DND-41 (cell line): ENCODE results near the gene ZNF800.

Experiments
- ATAC-seq: fragments of 200-7000 bp; cut with Tn5 transposase; 3 replicates; pipeline ENCODE4 v1.9.1; 2021; ENCODE audit warnings: low read depth; ENCODE audit not compliant: insufficient read depth
- DNase-seq: peaks from one replicate; pipeline ENCODE4 v3.0.0-alpha.2; 2020
- H2AFZ ChIP-seq: 2 replicates; pipeline ENCODE4 v1.6.0; 2012; ENCODE audit warnings: low read depth, low read length
- H3K27ac ChIP-seq: 2 replicates; pipeline ENCODE4 v1.5.1; 2012; ENCODE audit warnings: low read length, inconsistent platforms
- H3K27me3 ChIP-seq: fragments of 200-600 bp; sonication (generic); 2 replicates; pipeline ENCODE4 v1.6.0; 2012; ENCODE audit warnings: low read length, mild to moderate bottlenecking, inconsistent platforms; ENCODE audit not compliant: insufficient read depth, poor library complexity
- H3K36me3 ChIP-seq: 2 replicates; pipeline ENCODE4 v1.5.1; 2012; ENCODE audit warnings: low read length, inconsistent platforms; ENCODE audit not compliant: insufficient read depth
- H3K4me1 ChIP-seq: 2 replicates; pipeline ENCODE4 v1.5.1; 2012; ENCODE audit warnings: mild to moderate bottlenecking, low read length; ENCODE audit not compliant: insufficient read depth
- H3K4me2 ChIP-seq: 2 replicates; pipeline ENCODE4 v1.6.0; 2012; ENCODE audit warnings: mild to moderate bottlenecking, moderate library complexity, low read length, inconsistent platforms; ENCODE audit not compliant: insufficient read depth
- H3K4me3 ChIP-seq, 2 experiments: fragments of 200-600 bp in 1 of 2; shearing (Covaris generic) in 1 of 2; 2 replicates each; pipeline ENCODE4 v1.5.1; 2012 to 2016; ENCODE audit warnings: inconsistent platforms in 2 of 2, low read length in 2 of 2, mild to moderate bottlenecking in 2 of 2, low read depth in 1 of 2, moderate library complexity in 1 of 2
- H3K79me2 ChIP-seq: 2 replicates; pipeline ENCODE4 v1.6.0; 2012; ENCODE audit warnings: low read length, inconsistent platforms; ENCODE audit not compliant: insufficient read depth
- H3K9ac ChIP-seq: 2 replicates; pipeline ENCODE4 v1.6.0; 2012; ENCODE audit warnings: low read depth, mild to moderate bottlenecking, inconsistent platforms, low read length, moderate library complexity
- H3K9me3 ChIP-seq: 2 replicates; pipeline ENCODE4 v1.5.1; 2012; ENCODE audit warnings: low read length, moderate library complexity, mild to moderate bottlenecking, inconsistent platforms; ENCODE audit not compliant: insufficient read depth, severe bottlenecking
- H4K20me1 ChIP-seq: 2 replicates; pipeline ENCODE4 v1.6.0; 2012; ENCODE audit warnings: low read length; ENCODE audit not compliant: insufficient read depth
- EZH2 ChIP-seq: IDR thresholded peaks from 3 replicates; pipeline ENCODE4 v1.6.1; 2012; ENCODE audit warnings: borderline replicate concordance, low read depth, mild to moderate bottlenecking, moderate library complexity, low read length, inconsistent platforms; ENCODE audit not compliant: severe bottlenecking
- TF ChIP-seq, protein P1 (sequence below): IDR thresholded peaks from 2 replicates; pipeline ENCODE4 v1.5.1; 2012; ENCODE audit warnings: borderline replicate concordance, low read length, moderate library complexity, mild to moderate bottlenecking; ENCODE audit not compliant: poor library complexity, severe bottlenecking; ENCODE audit errors: extremely low read depth

ZNF800 gene, protein sequence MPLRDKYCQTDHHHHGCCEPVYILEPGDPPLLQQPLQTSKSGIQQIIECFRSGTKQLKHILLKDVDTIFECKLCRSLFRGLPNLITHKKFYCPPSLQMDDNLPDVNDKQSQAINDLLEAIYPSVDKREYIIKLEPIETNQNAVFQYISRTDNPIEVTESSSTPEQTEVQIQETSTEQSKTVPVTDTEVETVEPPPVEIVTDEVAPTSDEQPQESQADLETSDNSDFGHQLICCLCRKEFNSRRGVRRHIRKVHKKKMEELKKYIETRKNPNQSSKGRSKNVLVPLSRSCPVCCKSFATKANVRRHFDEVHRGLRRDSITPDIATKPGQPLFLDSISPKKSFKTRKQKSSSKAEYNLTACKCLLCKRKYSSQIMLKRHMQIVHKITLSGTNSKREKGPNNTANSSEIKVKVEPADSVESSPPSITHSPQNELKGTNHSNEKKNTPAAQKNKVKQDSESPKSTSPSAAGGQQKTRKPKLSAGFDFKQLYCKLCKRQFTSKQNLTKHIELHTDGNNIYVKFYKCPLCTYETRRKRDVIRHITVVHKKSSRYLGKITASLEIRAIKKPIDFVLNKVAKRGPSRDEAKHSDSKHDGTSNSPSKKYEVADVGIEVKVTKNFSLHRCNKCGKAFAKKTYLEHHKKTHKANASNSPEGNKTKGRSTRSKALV

DNA sequence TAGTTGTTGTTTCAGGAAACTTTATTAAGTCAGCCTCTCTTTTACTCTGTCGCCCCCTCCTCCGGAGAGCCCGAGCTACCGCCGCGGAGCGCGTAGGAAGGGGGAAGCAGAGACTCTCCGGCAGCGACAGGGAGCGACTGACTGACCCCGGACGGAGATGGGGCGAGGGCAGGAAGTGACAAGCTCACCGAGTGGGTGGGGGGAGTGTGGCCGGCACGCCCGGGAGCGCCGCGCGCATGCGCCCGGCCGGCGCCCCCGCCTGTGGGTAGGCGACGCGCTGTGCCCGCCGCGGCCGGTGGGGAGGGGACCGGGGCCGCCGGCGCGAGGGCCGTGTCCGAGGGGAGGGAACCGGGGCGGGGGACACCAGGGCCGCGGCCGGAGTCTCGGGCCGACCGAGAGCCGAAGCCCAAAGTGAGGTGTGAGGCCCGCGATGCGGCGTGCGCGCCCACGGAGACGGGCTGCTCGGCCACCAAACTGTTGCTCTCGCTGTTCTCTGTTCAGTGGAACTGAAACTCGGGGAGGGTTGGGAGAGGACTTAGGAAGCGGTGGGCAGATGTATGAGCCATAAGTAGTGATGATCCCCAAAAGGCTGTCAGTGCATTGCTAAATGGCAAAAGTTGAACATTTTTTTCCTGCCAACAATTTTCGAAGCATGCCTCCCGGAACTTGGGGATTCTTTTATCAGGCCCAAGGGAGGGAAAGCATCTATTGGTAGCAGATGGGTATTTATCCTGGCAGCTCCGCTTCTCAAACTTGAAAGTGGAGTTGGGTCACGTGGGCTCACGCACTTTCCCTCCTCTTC, at the start of gene ZNF800:
TSS of gene ZNF800 (minus strand) at position 143 of the 802 bp plus-strand sequence. CDS start 1,151 bp downstream, outside the sequence.
- peaks cover 37% of the 10 kb centered on the region for H3K36me3 ChIP-seq
- peak within 1 kb of the TSS; percentile 81 for H3K4me2 ChIP-seq
- peak within 1 kb of the TSS; percentile 90 for H3K27ac ChIP-seq
- peak; percentile 83 for ATAC-seq
- peaks cover 51% of the 10 kb centered on the region for H3K79me2 ChIP-seq
- H3K9me3 ChIP-seq, result no peaks in the 10 kb centered on the region
- TF ChIP-seq, protein P1, sequence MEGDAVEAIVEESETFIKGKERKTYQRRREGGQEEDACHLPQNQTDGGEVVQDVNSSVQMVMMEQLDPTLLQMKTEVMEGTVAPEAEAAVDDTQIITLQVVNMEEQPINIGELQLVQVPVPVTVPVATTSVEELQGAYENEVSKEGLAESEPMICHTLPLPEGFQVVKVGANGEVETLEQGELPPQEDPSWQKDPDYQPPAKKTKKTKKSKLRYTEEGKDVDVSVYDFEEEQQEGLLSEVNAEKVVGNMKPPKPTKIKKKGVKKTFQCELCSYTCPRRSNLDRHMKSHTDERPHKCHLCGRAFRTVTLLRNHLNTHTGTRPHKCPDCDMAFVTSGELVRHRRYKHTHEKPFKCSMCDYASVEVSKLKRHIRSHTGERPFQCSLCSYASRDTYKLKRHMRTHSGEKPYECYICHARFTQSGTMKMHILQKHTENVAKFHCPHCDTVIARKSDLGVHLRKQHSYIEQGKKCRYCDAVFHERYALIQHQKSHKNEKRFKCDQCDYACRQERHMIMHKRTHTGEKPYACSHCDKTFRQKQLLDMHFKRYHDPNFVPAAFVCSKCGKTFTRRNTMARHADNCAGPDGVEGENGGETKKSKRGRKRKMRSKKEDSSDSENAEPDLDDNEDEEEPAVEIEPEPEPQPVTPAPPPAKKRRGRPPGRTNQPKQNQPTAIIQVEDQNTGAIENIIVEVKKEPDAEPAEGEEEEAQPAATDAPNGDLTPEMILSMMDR, result peak; percentile 1
- no peak for TF ChIP-seq EZH2
- H2AFZ ChIP-seq, result peak within 1 kb of the TSS; percentile 90
- H3K4me1 ChIP-seq, result peaks cover 46% of the 10 kb centered on the region
- no peaks in the 10 kb centered on the region for H3K27me3 ChIP-seq
- peak within 1 kb of the TSS; percentile 80 to 84; a peak in 3 of 4 replicates for H3K4me3 ChIP-seq
- peaks cover 19% of the 10 kb centered on the region; the same call in 1 of the 2 replicates for H4K20me1 ChIP-seq
- peak; percentile 89 for DNase-seq
- H3K9ac ChIP-seq, result peak within 1 kb of the TSS; percentile 95

DNA sequence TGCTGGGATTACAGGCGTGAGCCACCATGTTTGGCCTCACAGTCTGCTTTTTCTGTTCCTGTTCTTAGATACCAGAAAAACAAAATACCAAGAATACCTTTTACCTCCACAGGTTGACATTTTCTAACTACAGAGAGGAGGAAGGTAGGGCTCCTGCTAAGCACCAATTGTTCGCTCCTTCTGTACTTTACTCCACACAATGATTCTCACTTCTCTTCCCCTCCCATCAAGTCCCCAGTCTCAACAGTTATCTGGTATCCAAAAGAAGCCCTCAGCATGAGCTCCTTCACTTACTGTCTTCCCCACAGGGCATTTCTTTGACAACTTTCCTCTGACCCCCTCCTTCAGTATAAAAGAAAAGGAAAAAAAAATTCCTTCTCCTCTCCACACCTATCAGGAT, 47.7 kb upstream of the ZNF800 start:
- Histone ChIP-seq H3K9me3 (no peaks in the 10 kb centered on the region), H3K36me3 (no peaks in the 10 kb centered on the region), H3K4me1 (no peaks in the 10 kb centered on the region), H3K9ac (no peak overlapping the region), H3K4me3 (no peak overlapping the region), H3K27ac (no peak overlapping the region), H2AFZ (no peak overlapping the region), H3K79me2 (no peaks in the 10 kb centered on the region), H3K27me3 (no peaks in the 10 kb centered on the region), H4K20me1 (no peaks in the 10 kb centered on the region), H3K4me2 (no peak overlapping the region)
- TF ChIP-seq, protein P1, result no peak
- TF ChIP-seq EZH2, result no peak
- DNase-seq (no peak), ATAC-seq (no peak)

DNA sequence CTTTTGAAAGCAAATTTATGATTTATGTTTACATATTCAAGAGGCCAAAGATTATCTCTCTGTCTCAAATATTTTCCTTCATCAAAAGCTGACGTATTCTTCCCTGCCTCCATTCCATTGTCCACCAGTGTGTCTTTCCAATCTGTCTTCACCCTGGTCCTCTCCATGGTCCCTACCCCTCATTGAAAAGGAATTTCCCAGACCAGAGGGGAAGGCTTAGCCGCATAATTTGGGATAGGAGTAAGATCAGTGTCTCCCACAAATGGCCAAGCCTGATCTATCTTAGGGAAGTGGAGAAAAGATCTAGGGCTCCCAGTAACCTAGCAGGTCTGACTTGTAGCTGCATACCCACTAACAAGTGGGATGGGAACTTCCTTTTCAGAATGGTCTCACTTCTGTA, 46.3 kb upstream of the ZNF800 start:
- no peaks in the 10 kb centered on the region for H3K79me2 ChIP-seq
- H3K4me3 ChIP-seq, result no peak overlapping the region
- H3K27ac ChIP-seq, result no peak overlapping the region
- H3K9ac ChIP-seq, result no peak overlapping the region
- H4K20me1 ChIP-seq, result no peaks in the 10 kb centered on the region
- H2AFZ ChIP-seq, result no peak overlapping the region
- TF ChIP-seq, protein P1, result no peak
- TF ChIP-seq EZH2, result no peak
- no peaks in the 10 kb centered on the region for H3K36me3 ChIP-seq
- DNase-seq, result no peak
- H3K9me3 ChIP-seq, result no peaks in the 10 kb centered on the region
- no peak for ATAC-seq
- H3K4me2 ChIP-seq, result no peak overlapping the region
- H3K4me1 ChIP-seq, result no peaks in the 10 kb centered on the region
- H3K27me3 ChIP-seq, result no peaks in the 10 kb centered on the region
